ENCODE results near the gene RBM5.

DNA sequence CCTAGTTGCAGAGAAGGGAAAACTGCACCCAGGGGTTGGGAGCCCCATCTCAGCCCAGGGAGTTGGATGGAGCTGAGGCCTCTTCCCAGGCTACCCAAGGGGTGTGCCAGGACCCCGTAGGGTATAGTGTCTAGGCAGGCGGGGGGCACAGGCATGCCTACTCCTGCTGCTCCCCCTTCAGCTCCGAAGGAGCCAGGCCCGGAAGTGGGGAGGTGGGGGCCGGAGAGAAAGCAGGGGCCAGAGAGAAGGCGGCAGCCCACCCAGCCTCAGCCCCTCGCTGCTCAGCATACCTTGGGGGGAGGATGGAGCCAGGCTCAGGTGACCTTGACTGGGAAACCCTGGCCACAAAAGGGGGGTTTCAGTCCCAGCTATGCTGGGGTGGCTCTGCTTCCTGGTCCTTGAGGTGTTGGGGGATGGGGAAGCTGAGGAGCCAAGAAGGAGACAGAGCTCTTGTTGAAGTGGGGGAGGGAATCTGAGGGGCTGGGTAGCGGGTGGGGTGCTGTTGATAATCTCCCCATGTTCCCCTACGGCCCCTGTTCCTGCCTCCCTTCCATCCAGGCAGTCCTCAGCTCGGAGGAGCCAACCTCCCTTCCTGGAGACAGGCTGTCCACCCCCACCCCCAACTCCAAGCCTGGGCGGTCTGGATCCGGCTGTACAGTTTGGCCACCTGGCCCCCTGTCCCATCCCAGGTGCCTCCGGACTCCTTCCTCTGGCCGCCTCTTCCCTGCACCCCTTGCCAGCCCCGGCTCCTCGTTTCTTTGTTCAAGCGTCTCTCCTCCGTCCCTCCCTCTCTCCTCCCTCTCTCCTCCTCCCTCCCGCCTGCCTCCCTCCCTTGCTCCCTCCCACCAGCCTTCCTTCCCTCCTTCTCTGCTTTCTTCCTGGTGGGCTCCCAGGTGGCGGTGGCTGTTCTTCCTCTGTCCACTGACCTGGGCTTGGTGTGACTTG lies 68.1 kb downstream of the RBM5 start:
- TF ChIP-seq POLR2A (IDR thresholded peaks at IDR 0.05), result no peak
- TF ChIP-seq POLR2AphosphoS5 (IDR thresholded peaks at IDR 0.05), result no peak
